ENCODE results near the gene SDF4. TPM values are rescaled to one million over a fixed set of nuclear protein-coding genes. Genes with fewer than 3 reads are reported as not detected.

SDF4 gene
- total RNA-seq, 1 experiment from 2014 or later = 25.6 TPM

DNA sequence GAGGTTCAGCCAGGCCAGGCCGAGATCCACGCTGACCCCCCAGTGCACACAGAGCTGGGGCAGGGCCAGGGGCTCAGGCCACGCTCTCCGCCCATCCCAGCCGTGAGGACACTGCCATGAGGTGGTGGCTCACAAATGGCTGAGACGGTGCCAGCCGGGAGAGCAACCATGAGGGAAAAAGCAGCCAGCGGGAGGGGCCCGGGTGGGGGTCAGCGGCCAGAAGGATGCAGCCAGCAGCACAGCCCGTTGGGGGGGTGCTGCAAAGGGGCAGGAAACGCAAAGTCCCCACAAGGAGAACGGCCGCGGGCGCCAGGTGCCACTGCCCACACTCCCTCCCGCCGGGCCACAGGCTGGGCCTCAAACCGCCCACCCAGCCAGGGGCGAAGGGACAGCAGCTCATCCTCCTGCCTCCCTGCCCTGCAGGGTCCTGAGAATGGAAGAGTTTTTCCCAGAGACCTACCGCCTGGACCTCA is 49.8 kb downstream of the SDF4 start:
- no peak overlapping the region for H2AFZ ChIP-seq (ENCODE audit: low read length)
- peaks cover 6% of the 10 kb centered on the region for H3K4me1 ChIP-seq (ENCODE audit: low read length)
- no peaks in the 10 kb centered on the region for H3K79me2 ChIP-seq (ENCODE audit: low read length)
- H4K20me1 ChIP-seq (ENCODE audit: insufficient read depth, low read depth, low read length) = 0 out of 2 replicates have a peak, but pooled peaks cover 6% of the 10 kb centered on the region
- no peak overlapping the region for H3K4me3 ChIP-seq (ENCODE audit: low read length)
- H3K4me2 ChIP-seq (ENCODE audit: low read depth, low read length, poor library complexity, severe bottlenecking) = no peak overlapping the region
- H3K9ac ChIP-seq (ENCODE audit: low read length) = no peak overlapping the region
- H3K27ac ChIP-seq (ENCODE audit: low read length) = no peak overlapping the region
- H3K9me2 ChIP-seq (replicated peaks; ENCODE audit: insufficient read depth, low read length) = no peaks in the 10 kb centered on the region
- no peak for DNase-seq
- H3K9me3 ChIP-seq (ENCODE audit: low read length) = no peaks in the 10 kb centered on the region
- no peaks in the 10 kb centered on the region for H3K27me3 ChIP-seq (ENCODE audit: low read length)
- no peaks in the 10 kb centered on the region for H3K36me3 ChIP-seq (ENCODE audit: insufficient read depth, low read length)

DNA sequence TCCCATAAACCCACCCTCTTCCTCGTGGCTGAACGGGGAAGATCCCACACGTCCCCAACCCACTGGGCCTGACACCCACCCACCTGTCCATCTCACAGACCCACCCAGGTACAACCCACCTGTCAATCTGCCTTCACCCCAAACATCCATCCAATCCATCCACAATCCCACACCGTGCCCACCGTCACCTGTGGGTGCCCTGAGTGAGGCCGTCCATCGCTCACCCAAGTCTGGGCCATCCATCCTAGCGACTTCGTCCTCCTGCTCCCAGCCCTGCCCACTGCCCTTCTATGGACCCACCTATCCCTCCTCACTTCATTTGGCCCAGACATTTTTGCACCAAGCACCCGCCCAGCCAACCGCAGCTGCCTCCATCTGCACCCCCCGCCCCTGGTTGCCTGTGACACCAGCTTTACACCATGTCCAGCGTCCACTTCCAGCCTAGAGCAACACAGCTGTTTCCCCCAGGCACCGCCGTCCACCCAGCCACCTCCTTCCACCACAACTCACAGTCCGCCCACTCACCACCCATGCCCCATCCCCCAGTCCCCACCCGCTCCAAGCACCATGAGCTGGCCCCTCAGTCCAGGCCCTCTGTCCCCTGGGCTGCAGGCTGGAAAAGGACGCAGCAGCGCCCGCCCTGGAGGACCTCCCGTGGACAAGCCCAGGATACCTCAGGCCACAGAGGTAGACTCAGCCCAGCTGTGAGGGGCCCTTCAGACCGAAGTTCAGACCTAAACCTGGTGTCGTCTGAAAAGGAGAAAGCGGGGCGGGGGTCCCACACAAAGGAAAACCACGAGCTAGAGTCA is 50.5 kb downstream of the SDF4 start:
- no peaks in the 10 kb centered on the region for H3K27me3 ChIP-seq (ENCODE audit: low read length)
- H3K4me2 ChIP-seq (ENCODE audit: low read depth, low read length, poor library complexity, severe bottlenecking) = no peak overlapping the region
- no peaks in the 10 kb centered on the region for H3K79me2 ChIP-seq (ENCODE audit: low read length)
- no peak overlapping the region for H3K9ac ChIP-seq (ENCODE audit: low read length)
- no peaks in the 10 kb centered on the region for H3K36me3 ChIP-seq (ENCODE audit: insufficient read depth, low read length)
- H3K9me3 ChIP-seq (ENCODE audit: low read length) = no peaks in the 10 kb centered on the region
- H3K4me1 ChIP-seq (ENCODE audit: low read length) = peaks cover 6% of the 10 kb centered on the region
- H2AFZ ChIP-seq (ENCODE audit: low read length) = no peak overlapping the region
- DNase-seq = no peak
- H3K4me3 ChIP-seq (ENCODE audit: low read length) = no peak overlapping the region
- H3K27ac ChIP-seq (ENCODE audit: low read length) = no peak overlapping the region
- 0 out of 2 replicates have a peak, but pooled peaks cover 6% of the 10 kb centered on the region for H4K20me1 ChIP-seq (ENCODE audit: insufficient read depth, low read depth, low read length)
- H3K9me2 ChIP-seq (replicated peaks; ENCODE audit: insufficient read depth, low read length) = no peaks in the 10 kb centered on the region

DNA sequence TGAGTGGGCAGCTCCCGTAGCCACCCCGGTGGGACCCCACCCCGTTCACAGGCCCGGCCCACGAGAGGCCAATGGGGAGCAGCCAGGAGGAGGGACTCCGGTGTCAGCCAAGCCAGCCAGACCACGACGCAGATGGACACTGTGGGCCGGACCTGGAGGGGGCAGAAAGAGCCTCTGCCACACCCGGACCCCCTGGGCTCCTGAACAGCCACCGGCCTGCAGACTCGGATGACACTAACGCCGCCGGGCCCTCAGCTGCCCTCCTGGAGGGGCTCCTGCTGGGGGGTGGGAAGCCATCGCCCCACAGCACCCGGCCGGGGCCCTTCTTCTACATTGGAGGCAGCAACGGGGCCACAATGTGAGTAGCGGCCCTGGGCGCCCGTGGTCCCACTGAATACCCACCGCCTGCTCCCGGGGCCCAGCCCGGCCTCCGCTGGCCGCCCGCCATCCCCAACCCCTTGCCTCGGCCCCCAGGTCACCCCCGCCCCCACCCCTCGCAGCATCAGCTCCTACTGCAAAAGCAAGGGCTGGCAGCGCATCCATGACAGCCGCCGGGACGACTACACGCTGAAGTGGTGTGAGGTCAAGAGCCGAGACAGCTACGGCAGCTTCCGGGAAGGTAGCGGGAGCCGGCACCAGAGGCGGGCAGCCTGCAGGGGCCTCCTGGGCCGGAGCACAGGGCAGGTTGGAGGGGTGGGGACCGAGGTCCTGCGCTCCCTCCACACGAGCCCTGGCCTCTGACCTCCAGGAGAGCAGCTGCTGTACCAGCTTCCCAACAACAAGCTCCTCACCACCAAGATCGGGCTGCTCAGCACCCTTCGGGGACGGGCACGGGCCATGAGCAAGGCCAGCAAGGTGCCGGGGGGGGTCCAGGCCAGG is 51.6 kb downstream of the SDF4 start:
- DNase-seq = peak; percentile 65

DNA sequence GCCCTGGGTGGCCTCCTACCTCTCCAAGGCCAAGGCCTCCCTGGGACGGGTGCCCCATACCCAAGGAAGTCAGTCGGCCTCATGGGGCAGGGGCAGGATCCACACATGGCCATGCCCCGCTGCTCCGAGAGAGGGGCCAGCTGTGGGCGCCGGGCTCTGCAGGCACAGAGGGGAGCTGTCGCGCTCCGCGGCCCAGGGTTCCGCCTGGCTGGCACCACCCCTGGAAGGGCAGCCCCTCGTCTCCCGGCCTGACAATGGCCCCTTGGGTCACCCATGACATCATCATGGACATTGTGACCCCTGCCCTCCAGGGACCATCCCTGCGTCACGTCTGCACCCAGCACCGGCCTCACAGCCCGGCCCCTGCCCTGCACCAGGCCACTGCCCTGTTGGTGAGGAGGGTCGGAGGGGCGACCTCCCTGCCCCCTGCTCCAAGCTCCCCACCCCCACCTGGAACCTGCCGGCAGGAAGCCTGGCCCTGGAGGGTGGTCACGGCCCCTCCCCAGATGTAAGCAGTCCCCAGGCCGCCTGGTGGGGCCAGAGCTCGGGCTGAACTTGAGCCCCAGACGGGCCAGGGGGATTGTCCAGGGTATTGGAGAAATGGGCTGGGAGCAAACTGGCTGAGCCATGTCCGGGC is 52.3 kb downstream of the SDF4 start:
- H3K4me3 ChIP-seq (ENCODE audit: low read length) = no peak overlapping the region
- no peaks in the 10 kb centered on the region for H3K79me2 ChIP-seq (ENCODE audit: low read length)
- H3K9ac ChIP-seq (ENCODE audit: low read length) = no peak overlapping the region
- no peaks in the 10 kb centered on the region for H3K27me3 ChIP-seq (ENCODE audit: low read length)
- no peaks in the 10 kb centered on the region for H3K9me2 ChIP-seq (replicated peaks; ENCODE audit: insufficient read depth, low read length)
- peaks cover 6% of the 10 kb centered on the region for H3K4me1 ChIP-seq (ENCODE audit: low read length)
- DNase-seq = no peak
- no peaks in the 10 kb centered on the region for H3K36me3 ChIP-seq (ENCODE audit: insufficient read depth, low read length)
- no peak overlapping the region for H2AFZ ChIP-seq (ENCODE audit: low read length)
- no peak overlapping the region for H3K27ac ChIP-seq (ENCODE audit: low read length)
- no peaks in the 10 kb centered on the region for H3K9me3 ChIP-seq (ENCODE audit: low read length)
- H4K20me1 ChIP-seq (ENCODE audit: insufficient read depth, low read depth, low read length) = 0 out of 2 replicates have a peak, but pooled peaks cover 6% of the 10 kb centered on the region
- H3K4me2 ChIP-seq (ENCODE audit: low read depth, low read length, poor library complexity, severe bottlenecking) = no peak overlapping the region

More for the DNA sequence above, 51.6 kb downstream of the SDF4 start:
- no peak overlapping the region for H3K4me3 ChIP-seq (ENCODE audit: low read length)
- no peaks in the 10 kb centered on the region for H3K9me3 ChIP-seq (ENCODE audit: low read length)
- no peaks in the 10 kb centered on the region for H3K9me2 ChIP-seq (replicated peaks; ENCODE audit: insufficient read depth, low read length)
- H3K79me2 ChIP-seq (ENCODE audit: low read length) = no peaks in the 10 kb centered on the region
- H3K4me2 ChIP-seq (ENCODE audit: low read depth, low read length, poor library complexity, severe bottlenecking) = no peak overlapping the region
- no peak overlapping the region for H3K27ac ChIP-seq (ENCODE audit: low read length)
- no peak overlapping the region for H3K9ac ChIP-seq (ENCODE audit: low read length)
- H3K36me3 ChIP-seq (ENCODE audit: insufficient read depth, low read length) = no peaks in the 10 kb centered on the region
- peaks cover 6% of the 10 kb centered on the region for H3K4me1 ChIP-seq (ENCODE audit: low read length)
- H2AFZ ChIP-seq (ENCODE audit: low read length) = no peak overlapping the region
- H3K27me3 ChIP-seq (ENCODE audit: low read length) = no peaks in the 10 kb centered on the region
- H4K20me1 ChIP-seq (ENCODE audit: insufficient read depth, low read depth, low read length) = 0 out of 2 replicates have a peak, but pooled peaks cover 6% of the 10 kb centered on the region

DNA sequence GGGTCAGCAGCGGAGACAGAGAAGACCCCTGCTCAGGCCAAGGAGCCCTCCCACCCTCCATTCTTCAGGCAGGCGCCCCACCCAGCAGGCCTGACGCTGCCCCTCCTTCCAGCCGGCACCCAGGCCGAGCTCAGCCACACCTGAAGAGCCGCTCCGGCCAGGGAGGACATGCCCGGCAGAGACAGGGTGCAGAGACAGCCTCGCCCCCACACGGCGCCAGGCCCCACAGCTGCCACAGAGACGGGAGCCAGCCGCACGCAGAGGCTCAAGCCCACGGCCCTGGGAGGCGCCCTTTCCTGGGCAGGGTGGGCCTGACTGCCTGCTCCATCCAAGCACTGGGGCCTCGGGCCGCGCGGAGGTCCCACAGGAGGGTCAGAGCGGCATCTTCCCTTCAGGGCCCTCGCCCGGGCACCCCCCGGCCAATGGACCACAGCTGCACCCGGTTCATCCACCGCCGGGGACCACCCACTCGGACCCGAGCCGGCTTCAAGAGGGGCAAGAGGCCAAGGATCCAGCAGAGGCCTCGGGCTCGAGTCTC is 52.9 kb downstream of the SDF4 start:
- Histone ChIP-seq H3K27me3 (ENCODE audit: low read length) (no peaks in the 10 kb centered on the region), H3K27ac (ENCODE audit: low read length) (no peak overlapping the region)

DNA sequence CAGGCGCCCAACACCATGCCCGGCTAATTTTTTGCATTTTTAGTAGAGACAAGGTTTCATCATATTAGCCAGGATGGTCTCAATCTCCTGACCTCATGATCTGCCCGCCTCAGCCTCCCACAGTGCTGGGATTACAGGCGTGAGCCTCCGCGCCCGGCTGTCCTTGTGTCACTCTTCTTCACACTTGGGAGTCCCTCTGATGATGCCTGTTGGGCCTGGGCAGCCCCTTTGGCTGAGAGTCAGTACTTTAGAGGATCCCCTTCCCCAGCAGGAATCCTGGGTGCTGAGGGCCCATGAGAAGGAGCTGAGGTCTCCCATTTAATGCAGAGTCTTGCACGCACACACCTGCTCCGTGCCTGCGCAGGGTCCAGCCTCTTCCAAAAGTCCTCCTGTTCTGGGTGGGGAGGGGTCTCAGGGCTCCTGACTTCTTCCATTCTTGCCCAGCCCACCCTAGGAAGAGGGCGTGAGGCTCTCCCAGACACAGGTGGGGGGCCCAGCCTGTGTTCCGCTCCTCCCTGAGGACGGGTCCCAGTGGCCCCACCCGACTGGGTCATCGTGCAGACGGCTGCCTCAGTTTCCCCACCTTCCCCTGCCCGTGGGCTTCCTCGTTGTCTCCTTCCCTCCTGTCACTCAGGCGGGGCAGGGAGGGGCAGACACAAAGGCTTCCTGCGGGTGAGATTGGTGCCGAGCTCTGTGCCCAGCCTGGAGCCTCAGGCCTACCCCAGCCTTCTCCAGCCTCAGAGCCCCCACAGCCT is 54.2 kb downstream of the SDF4 start:
- Histone ChIP-seq H3K9ac (ENCODE audit: low read length) (no peak overlapping the region), H3K9me3 (ENCODE audit: low read length) (no peaks in the 10 kb centered on the region), H3K4me3 (ENCODE audit: low read length) (no peak overlapping the region), H3K79me2 (ENCODE audit: low read length) (no peaks in the 10 kb centered on the region), H3K27ac (ENCODE audit: low read length) (no peak overlapping the region), H3K36me3 (ENCODE audit: insufficient read depth, low read length) (no peaks in the 10 kb centered on the region), H3K27me3 (ENCODE audit: low read length) (no peaks in the 10 kb centered on the region), H3K4me2 (ENCODE audit: low read depth, low read length, poor library complexity, severe bottlenecking) (no peak overlapping the region), H3K4me1 (ENCODE audit: low read length) (peaks cover 6% of the 10 kb centered on the region), H3K9me2 (replicated peaks; ENCODE audit: insufficient read depth, low read length) (no peaks in the 10 kb centered on the region), H4K20me1 (ENCODE audit: insufficient read depth, low read depth, low read length) (0 out of 2 replicates have a peak, but pooled peaks cover 6% of the 10 kb centered on the region), H2AFZ (ENCODE audit: low read length) (no peak overlapping the region)
- no peak for DNase-seq

More for the DNA sequence above, 52.9 kb downstream of the SDF4 start:
- Histone ChIP-seq H2AFZ (ENCODE audit: low read length) (no peak overlapping the region), H3K9me2 (replicated peaks; ENCODE audit: insufficient read depth, low read length) (no peaks in the 10 kb centered on the region), H3K4me2 (ENCODE audit: low read depth, low read length, poor library complexity, severe bottlenecking) (no peak overlapping the region), H3K4me3 (ENCODE audit: low read length) (no peak overlapping the region), H3K9ac (ENCODE audit: low read length) (no peak overlapping the region), H3K9me3 (ENCODE audit: low read length) (no peaks in the 10 kb centered on the region), H3K36me3 (ENCODE audit: insufficient read depth, low read length) (no peaks in the 10 kb centered on the region), H3K79me2 (ENCODE audit: low read length) (no peaks in the 10 kb centered on the region), H3K4me1 (ENCODE audit: low read length) (peaks cover 6% of the 10 kb centered on the region), H4K20me1 (ENCODE audit: insufficient read depth, low read depth, low read length) (0 out of 2 replicates have a peak, but pooled peaks cover 6% of the 10 kb centered on the region)
- DNase-seq = no peak

DNA sequence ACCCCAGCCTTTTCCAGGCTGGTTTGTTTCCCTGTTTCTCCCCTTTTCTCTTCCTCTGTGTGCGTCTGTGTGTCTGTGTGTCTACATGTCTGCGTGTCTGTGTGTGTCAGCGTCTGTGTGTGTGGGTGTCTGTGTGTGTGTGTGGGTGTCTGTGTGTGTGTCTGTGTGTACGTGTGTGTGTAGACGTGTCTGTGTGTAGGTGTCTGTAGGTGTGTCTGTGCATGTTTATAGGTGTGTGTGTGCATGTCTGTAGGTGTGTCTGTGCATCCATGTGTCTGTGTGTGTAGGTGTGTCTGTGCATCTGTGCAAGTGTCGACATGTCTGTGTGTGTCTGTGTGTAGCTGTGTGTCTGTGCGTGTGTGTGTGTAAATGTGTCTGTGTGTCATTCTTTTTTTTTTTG is 54.9 kb downstream of the SDF4 start:
- DNase-seq = no peak
- H4K20me1 ChIP-seq (ENCODE audit: insufficient read depth, low read depth, low read length) = 0 out of 2 replicates have a peak, but pooled peaks cover 6% of the 10 kb centered on the region

More for the DNA sequence above, 54.9 kb downstream of the SDF4 start:
- Histone ChIP-seq H3K9ac (ENCODE audit: low read length) (no peak overlapping the region), H3K4me1 (ENCODE audit: low read length) (peaks cover 9% of the 10 kb centered on the region), H3K79me2 (ENCODE audit: low read length) (no peaks in the 10 kb centered on the region), H2AFZ (ENCODE audit: low read length) (no peak overlapping the region), H3K27ac (ENCODE audit: low read length) (no peak overlapping the region), H3K9me3 (ENCODE audit: low read length) (no peaks in the 10 kb centered on the region), H3K36me3 (ENCODE audit: insufficient read depth, low read length) (no peaks in the 10 kb centered on the region), H3K9me2 (replicated peaks; ENCODE audit: insufficient read depth, low read length) (no peaks in the 10 kb centered on the region), H3K4me3 (ENCODE audit: low read length) (no peak overlapping the region), H3K4me2 (ENCODE audit: low read depth, low read length, poor library complexity, severe bottlenecking) (no peak overlapping the region), H3K27me3 (ENCODE audit: low read length) (no peaks in the 10 kb centered on the region)
